Measurements from ENCODE around the gene GDA.

DNA sequence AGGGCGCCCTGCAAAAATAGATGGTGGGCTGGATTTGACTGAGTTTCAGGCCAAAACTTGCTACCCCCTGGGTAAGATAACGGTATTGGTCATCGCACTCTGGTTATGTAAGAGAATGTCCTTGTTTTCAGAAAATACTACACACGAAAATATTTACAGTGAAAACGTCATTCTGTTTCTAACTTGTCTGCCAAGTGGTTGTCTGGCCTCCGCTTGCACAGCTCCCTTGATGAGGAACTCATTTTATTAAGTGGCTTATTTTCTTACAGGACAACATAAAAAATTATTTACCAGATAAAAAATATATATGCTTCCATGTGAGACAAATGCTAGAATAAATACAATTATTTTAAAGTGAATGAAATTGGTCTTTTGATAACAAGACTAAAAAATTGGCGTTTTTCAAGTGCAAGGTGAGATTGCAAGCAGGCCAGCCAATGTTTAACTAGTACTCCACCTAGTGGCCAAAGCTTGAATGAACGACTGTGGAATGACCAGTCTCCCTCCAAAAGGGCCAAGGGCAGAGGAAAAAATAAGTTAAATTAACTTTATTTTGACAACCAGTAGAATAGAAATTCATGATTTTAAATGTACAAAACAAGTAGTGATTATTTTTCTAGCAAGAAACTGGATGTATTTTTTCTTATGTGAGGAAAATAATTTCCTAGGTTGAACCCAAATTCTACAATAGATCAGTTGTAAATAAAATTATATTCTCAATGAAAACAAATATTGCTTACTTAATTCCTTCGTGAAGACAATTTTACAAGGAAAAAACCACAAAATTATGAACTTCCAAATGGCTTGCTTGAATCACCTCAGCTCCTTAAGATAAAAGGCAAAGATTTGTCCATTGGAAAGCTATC, 122.6 kb downstream of the GDA start:
- TF ChIP-seq, protein P1, sequence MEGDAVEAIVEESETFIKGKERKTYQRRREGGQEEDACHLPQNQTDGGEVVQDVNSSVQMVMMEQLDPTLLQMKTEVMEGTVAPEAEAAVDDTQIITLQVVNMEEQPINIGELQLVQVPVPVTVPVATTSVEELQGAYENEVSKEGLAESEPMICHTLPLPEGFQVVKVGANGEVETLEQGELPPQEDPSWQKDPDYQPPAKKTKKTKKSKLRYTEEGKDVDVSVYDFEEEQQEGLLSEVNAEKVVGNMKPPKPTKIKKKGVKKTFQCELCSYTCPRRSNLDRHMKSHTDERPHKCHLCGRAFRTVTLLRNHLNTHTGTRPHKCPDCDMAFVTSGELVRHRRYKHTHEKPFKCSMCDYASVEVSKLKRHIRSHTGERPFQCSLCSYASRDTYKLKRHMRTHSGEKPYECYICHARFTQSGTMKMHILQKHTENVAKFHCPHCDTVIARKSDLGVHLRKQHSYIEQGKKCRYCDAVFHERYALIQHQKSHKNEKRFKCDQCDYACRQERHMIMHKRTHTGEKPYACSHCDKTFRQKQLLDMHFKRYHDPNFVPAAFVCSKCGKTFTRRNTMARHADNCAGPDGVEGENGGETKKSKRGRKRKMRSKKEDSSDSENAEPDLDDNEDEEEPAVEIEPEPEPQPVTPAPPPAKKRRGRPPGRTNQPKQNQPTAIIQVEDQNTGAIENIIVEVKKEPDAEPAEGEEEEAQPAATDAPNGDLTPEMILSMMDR (IDR thresholded peaks at IDR 0.05; ENCODE audit: low read depth, low read length): peak; percentile 57
- no peak for TF ChIP-seq POLR2A (IDR thresholded peaks at IDR 0.05; ENCODE audit: extremely low read depth, insufficient read length)
- no peak for TF ChIP-seq MYC (IDR thresholded peaks at IDR 0.05; ENCODE audit: low read depth, low read length)

Measured in NB4 (cell line).